H1 (cell line): ENCODE data around the gene PLEKHG1. TPM values are rescaled to one million over a fixed set of nuclear protein-coding genes. Genes with fewer than 3 reads are reported as not detected.

Experiments used
- ASH2L ChIP-seq: fragments of 200-600, 300-600 bp; sonication (generic); IDR thresholded peaks from one replicate; pipeline ENCODE4 v1.7.1; 2017; ENCODE audit warnings: low read length
- POLR2AphosphoS5 ChIP-seq: IDR thresholded peaks from 2 replicates; pipeline ENCODE4 v1.6.1; 2011; ENCODE audit warnings: low read depth, low read length
- polyA plus RNA-seq, 7 experiments: library from polyadenylated mRNA; depleted of rRNA in 3 of 7; stranded (reverse) in 5 of 7; unstranded in 2 of 7; fragments of >200 nt in 5 of 7; fragments of 200-250 nt in 2 of 7; gene quantifications; 1 replicate in 5 of 7; 2 replicates in 1 of 7; 4 replicates in 1 of 7; pipeline versions ENCODE4 v1.2.1 to v1.2.3, GENCODE V29; 2011 to 2013; ENCODE audit warnings: missing spikeins in 2 of 7, mixed read lengths in 2 of 7
- total RNA-seq: library from RNA; stranded (reverse); fragmentation: NEBNext Ultra II Directional; extraction: Animal tissue kit (Norgen Biotek cat#: 25700); gene quantifications from 2 replicates; pipeline ENCODE4 v1.2.1, GENCODE V29; 2021

The PLEKHG1 gene
- total and polyA plus RNA-seq, 2 of the 8 experiments (the other 6 are each of a cell fraction or from before 2014, with no cell fraction given): 0.94 to 2.2 TPM

DNA sequence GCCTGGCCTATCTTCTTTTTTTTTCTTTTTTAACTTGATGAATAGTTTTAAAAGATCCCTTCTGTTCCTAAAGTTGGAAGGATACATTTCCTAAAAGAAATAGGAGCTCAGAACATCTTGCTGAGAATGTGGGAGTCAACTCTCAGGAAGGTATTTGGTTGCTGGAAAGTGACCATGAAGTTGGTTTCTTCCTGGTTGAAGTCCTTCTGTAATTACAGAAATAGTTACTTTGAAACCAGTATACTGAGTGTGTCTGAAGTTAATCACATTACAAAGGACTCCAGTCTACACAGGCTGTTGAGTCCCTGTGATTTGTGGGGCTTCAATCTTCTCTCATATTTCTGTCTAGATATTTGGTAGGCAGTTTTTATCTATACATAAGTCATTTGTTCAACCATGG is 9.8 kb upstream of the PLEKHG1 start (continued):
- TF ChIP-seq POLR2AphosphoS5: no peak
- no peak for TF ChIP-seq ASH2L
